HT-29 (cell line): ENCODE measurements around the gene ARID1B. TPM values are rescaled to one million over a fixed set of nuclear protein-coding genes. Genes with fewer than 3 reads are reported as not detected.

Experiments
- DNase-seq: peaks from one replicate; pipeline ENCODE4 v3.0.0-alpha.2; 2015; ENCODE audit warnings: low spot score
- total RNA-seq: library from RNA; depleted of rRNA; stranded (reverse); fragments of >200 nt; shearing (Covaris generic); gene quantifications from 2 replicates; pipeline ENCODE4 v1.2.3, GENCODE V29; 2014

The ARID1B gene
- total RNA-seq, 1 experiment from 2014 or later, result 34.6 TPM

GRCh38 chr6:157070403-157071107, 293.4 kb downstream of the ARID1B start:
- DNase-seq, result no peak

GRCh38 chr6:157072128-157072527, 294.9 kb downstream of the ARID1B start:
- DNase-seq, result no peak

- DNase-seq, result no peak
Observed at GRCh38 chr6:157073596-157073995, 296.4 kb downstream of the ARID1B start.

GRCh38 chr6:157074969-157075368, 297.8 kb downstream of the ARID1B start:
- no peak for DNase-seq

GRCh38 chr6:157075549-157076450, 298.6 kb downstream of the ARID1B start:
- DNase-seq, result no peak

GRCh38 chr6:157076451-157076822, 299.3 kb downstream of the ARID1B start:
- DNase-seq, result no peak

GRCh38 chr6:157077251-157077650, 300.1 kb downstream of the ARID1B start:
- no peak for DNase-seq

GRCh38 chr6:157078326-157078725, 301.1 kb downstream of the ARID1B start:
- DNase-seq, result no peak

- no peak for DNase-seq
Observed at GRCh38 chr6:157079277-157079676, 302.1 kb downstream of the ARID1B start.

GRCh38 chr6:157079771-157080170, 302.6 kb downstream of the ARID1B start:
- DNase-seq, result no peak

GRCh38 chr6:157080986-157081391, 303.8 kb downstream of the ARID1B start:
- DNase-seq, result no peak

GRCh38 chr6:157083343-157083742, 306.2 kb downstream of the ARID1B start:
- DNase-seq, result no peak

- no peak for DNase-seq
Observed at GRCh38 chr6:157086632-157087031, 309.5 kb downstream of the ARID1B start.

- no peak for DNase-seq
Observed at GRCh38 chr6:157087974-157088373, 310.8 kb downstream of the ARID1B start.

GRCh38 chr6:157088841-157089240, 311.7 kb downstream of the ARID1B start:
- DNase-seq, result no peak

GRCh38 chr6:157089258-157089657, 312.1 kb downstream of the ARID1B start:
- no peak for DNase-seq

- DNase-seq, result no peak
Observed at GRCh38 chr6:157089851-157090250, 312.7 kb downstream of the ARID1B start.

- no peak for DNase-seq
Observed at GRCh38 chr6:157090736-157091135, 313.6 kb downstream of the ARID1B start.

- DNase-seq, result no peak
Observed at GRCh38 chr6:157091243-157091642, 314.1 kb downstream of the ARID1B start.

- DNase-seq, result no peak
Observed at GRCh38 chr6:157091856-157092460, 314.8 kb downstream of the ARID1B start.

- DNase-seq, result no peak
Observed at GRCh38 chr6:157092736-157093135, 315.6 kb downstream of the ARID1B start.

GRCh38 chr6:157093536-157093935, 316.4 kb downstream of the ARID1B start:
- DNase-seq, result no peak
